Ectodermal cell (in vitro differentiated cells): Measurements from ENCODE around the gene GLRX5.
"Not testable (repeated sequence)": the region's sequence is repeated elsewhere in the genome, so short reads cannot be mapped to it uniquely, and the experiment has no call there.

ENCODE experiments used
- H3K27ac ChIP-seq: 2 replicates; pipeline ENCODE4 v1.7.0; 2013; ENCODE audit warnings: mild to moderate bottlenecking, low read depth, low read length; ENCODE audit not compliant: insufficient read depth, poor library complexity, severe bottlenecking
- H3K27me3 ChIP-seq: 2 replicates; pipeline ENCODE4 v1.7.0; 2013; ENCODE audit warnings: mild to moderate bottlenecking, low read length; ENCODE audit not compliant: insufficient read depth, control insufficient read depth, poor library complexity, severe bottlenecking
- H3K36me3 ChIP-seq: one replicate; pipeline ENCODE4 v1.7.0; 2013; ENCODE audit warnings: low read length; ENCODE audit not compliant: control insufficient read depth, insufficient read depth
- H3K4me1 ChIP-seq: one replicate; pipeline ENCODE4 v1.7.0; 2013; ENCODE audit warnings: low read length; ENCODE audit not compliant: control insufficient read depth, insufficient read depth
- H3K4me3 ChIP-seq: 2 replicates; pipeline ENCODE4 v1.7.0; 2013; ENCODE audit warnings: low read depth, low read length, control low read depth; ENCODE audit not compliant: insufficient read depth
- H3K9me3 ChIP-seq: 2 replicates; pipeline ENCODE4 v1.7.0; 2013; ENCODE audit warnings: mild to moderate bottlenecking, low read length, moderate library complexity; ENCODE audit not compliant: control insufficient read depth
- WGBS, 2 experiments: methylation state at CpG; one replicate each; pipeline ENCODE4 v1.1.7; 2013; ENCODE audit warnings: missing lambda C conversion rate in 2 of 2; 5-methylcytosine and 5-hydroxymethylcytosine counted together

The GLRX5 gene

DNA sequence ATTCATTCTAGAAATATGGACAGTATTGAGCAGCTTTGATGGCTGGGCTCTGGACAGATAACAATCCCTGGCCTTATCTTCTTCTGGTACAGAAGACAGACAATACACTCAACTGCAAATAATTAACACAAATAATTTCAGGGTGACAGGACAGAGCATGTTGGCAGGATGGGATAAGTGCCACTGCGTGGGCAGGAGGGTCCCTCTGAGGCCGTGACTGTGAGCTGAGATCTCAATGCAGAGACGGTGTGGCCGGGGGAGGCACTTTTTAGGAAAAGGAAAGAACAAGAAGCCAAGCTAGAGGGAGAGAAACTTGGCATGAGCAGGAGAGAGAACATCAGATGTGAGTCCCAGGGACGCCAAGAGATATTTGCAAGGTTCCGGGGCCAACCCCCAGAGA, 26.5 kb upstream of the GLRX5 start:
- Histone ChIP-seq H3K27me3 (no peaks in the 10 kb centered on the region), H3K36me3 (no peaks in the 10 kb centered on the region), H3K4me3 (no peak overlapping the region), H3K27ac (no peak overlapping the region), H3K4me1 (no peaks in the 10 kb centered on the region), H3K9me3 (no peaks in the 10 kb centered on the region)
- 91 to 93% methylated on average over 6 of the region's 6 CpGs for WGBS, 2 experiments

DNA sequence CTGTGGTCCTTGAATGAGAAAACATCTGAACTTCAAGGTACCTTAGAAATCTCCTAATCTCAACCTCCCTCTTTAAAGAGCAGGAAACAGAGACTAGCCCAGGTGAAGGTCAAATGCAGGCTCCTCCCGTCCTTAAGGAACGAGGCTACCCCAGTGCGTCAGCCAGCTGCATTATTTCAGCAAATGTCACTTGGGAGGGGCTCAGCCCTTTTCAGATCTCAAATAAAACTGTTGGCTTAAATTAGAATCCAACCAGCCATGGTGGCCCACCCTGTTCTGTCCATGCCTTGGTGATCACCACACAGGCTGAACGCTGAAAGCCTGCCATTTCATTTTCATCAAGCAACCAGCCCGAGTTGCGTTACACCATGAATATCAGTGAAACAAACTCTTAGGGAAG, 25.4 kb upstream of the GLRX5 start:
- no peak overlapping the region for H3K4me3 ChIP-seq
- H3K36me3 ChIP-seq: no peaks in the 10 kb centered on the region
- H3K27me3 ChIP-seq: no peaks in the 10 kb centered on the region
- H3K9me3 ChIP-seq: no peaks in the 10 kb centered on the region
- H3K27ac ChIP-seq: no peak overlapping the region
- 93 to 96% methylated on average over 6 of the region's 6 CpGs for WGBS, 2 experiments
- H3K4me1 ChIP-seq: peaks cover 2% of the 10 kb centered on the region

GRCh38 chr14:95510344-95510743, 24.5 kb upstream of the GLRX5 start:
- H3K9me3 ChIP-seq, H3K36me3 ChIP-seq, H3K4me3 ChIP-seq, H3K27ac ChIP-seq, H3K27me3 ChIP-seq: not testable (repeated sequence)
- peaks cover 11% of the 10 kb centered on the region for H3K4me1 ChIP-seq
- WGBS, 2 experiments: 89 to 90% methylated on average over 9 of the region's 9 CpGs

DNA sequence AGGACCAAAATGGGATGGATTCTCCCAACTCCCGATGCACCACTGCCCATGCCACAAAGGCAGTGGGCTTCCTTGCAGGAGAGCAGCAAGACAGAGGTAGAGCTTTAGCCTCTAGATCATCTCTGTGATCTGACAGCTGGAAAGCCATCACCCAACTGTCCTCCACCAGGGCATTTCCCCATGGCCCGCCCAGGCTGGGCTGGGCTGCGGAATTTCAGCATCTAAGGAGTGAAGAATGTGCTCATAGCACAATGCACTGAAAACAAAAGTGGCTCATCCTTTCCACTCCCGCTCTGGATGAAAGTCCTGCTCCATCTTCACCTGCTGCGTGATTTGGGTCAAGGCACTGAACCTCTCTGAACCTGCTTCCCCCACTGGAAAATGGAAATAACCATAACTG, 24.0 kb upstream of the GLRX5 start:
- peaks cover 10% of the 10 kb centered on the region for H3K27me3 ChIP-seq
- H3K36me3 ChIP-seq: no peaks in the 10 kb centered on the region
- H3K4me3 ChIP-seq: no peak overlapping the region
- peaks cover 15% of the 10 kb centered on the region for H3K4me1 ChIP-seq
- WGBS, 2 experiments: 86 to 89% methylated on average over 5 of the region's 5 CpGs
- H3K9me3 ChIP-seq: no peaks in the 10 kb centered on the region
- no peak overlapping the region for H3K27ac ChIP-seq

DNA sequence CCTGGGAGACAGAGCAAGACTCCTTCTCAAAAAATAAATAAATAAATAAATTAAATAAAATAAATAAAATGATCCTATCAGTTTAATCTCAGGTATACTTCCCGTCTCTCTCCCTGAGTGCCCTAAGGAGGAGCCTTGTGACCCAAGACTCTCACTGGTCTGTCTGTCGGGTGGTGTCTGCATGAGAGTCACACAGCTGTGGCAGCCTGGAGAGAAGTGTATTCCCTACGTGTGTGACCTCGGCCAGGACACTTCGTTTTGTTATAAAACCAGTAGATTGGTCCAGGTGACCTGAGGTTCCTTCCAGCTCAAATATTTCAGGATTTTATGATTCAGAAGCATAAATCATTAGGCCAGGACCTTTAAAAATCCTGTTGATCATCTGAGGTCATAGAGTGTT, 23.2 kb upstream of the GLRX5 start:
- H3K4me1 ChIP-seq: peaks cover 17% of the 10 kb centered on the region
- no peak overlapping the region for H3K27ac ChIP-seq
- peaks cover 19% of the 10 kb centered on the region for H3K27me3 ChIP-seq
- 86 to 93% methylated on average over 5 of the region's 5 CpGs for WGBS, 2 experiments
- no peaks in the 10 kb centered on the region for H3K9me3 ChIP-seq
- no peak overlapping the region for H3K4me3 ChIP-seq
- no peaks in the 10 kb centered on the region for H3K36me3 ChIP-seq

- Histone ChIP-seq H3K4me3 (no peak overlapping the region), H3K36me3 (no peaks in the 10 kb centered on the region), H3K27ac (no peak overlapping the region), H3K9me3 (no peaks in the 10 kb centered on the region), H3K27me3 (peaks cover 35% of the 10 kb centered on the region), H3K4me1 (peaks cover 24% of the 10 kb centered on the region)
- WGBS, 2 experiments: 92 to 94% methylated on average over 6 of the region's 6 CpGs
Observed at GRCh38 chr14:95513291-95513690, 21.6 kb upstream of the GLRX5 start.

GRCh38 chr14:95514131-95515079, 20.4 kb upstream of the GLRX5 start:
- 80 to 82% methylated on average over 18 of the region's 18 CpGs for WGBS, 2 experiments
- Histone ChIP-seq H3K4me3 (no peak overlapping the region), H3K4me1 (peaks cover 24% of the 10 kb centered on the region), H3K27me3 (peaks cover 40% of the 10 kb centered on the region), H3K27ac (no peak overlapping the region), H3K36me3 (no peaks in the 10 kb centered on the region), H3K9me3 (no peaks in the 10 kb centered on the region)

DNA sequence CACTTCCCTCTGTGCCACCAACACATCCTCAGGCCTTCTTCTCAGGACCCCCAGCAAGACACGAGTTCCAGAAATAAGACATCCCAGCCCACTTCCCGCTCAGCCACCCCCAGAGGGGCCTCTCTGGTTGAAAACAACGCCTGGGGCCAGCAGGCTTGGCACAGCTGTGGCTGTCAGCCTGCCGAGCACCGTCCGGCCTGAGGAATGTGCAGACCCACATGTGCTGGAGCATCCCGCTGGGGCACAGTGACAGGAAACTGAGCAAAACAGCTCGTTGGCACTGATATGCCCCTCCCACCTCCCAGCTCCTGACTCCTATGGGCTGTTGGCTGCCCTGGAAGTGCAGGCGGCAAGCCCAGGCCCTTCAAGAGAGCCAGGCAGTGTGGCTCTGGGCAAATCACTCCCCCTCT, 19.8 kb upstream of the GLRX5 start:
- Histone ChIP-seq H3K4me1 (peaks cover 24% of the 10 kb centered on the region), H3K27ac (no peak overlapping the region), H3K4me3 (peak overlapping the region; percentile 47), H3K9me3 (no peaks in the 10 kb centered on the region), H3K36me3 (no peaks in the 10 kb centered on the region), H3K27me3 (peaks cover 43% of the 10 kb centered on the region)
- 19 to 23% methylated on average over 9 of the region's 9 CpGs for WGBS, 2 experiments

DNA sequence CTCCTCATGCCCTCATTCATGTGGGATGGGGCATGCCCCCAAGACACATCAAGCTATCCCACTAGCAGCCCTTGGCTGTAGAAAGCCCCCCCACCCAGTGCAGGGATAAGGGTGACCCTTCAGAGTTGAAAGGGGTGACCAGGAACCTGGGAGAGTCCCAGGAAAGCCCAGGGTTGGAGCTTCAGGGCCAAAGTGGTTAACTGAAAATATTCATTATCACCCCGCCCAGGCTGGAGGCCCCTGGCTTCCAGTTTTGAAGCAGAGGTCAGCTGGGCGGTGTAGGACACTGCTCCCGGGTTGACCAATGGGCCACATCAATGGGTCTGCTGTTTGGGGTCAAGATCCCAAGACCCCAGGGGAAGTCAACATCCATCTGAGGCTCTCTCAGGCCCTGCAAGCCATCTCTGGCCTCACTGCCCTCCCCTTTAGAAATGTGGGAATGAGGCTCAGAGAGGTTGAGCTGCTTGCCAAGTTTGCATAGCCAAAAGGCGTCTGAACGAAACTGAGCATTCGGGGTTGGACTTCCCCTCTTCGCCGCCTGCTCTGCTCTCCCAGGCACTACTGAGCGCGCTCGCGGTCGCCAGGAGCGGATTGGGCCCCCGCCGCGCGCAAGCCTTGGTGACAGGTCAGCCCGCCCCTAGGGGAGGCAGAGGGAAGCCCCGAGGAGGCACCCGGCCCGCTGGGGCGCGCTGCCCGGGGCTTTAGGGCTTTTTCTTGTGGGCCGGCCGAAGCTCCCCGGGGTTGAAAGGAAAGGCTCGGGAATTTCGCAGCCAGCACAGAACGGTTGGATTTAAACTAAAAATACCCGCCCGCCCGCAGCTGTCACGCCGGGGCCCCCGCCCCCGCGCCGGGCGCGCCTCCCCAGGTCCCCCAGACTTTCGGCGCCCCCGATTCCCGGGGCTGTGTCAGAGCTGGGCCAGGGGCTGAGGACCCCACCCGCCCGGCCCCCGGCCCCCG, 19.0 kb upstream of the GLRX5 start:
- Histone ChIP-seq H3K27ac (no peak overlapping the region), H3K36me3 (no peaks in the 10 kb centered on the region), H3K4me1 (peaks cover 24% of the 10 kb centered on the region), H3K9me3 (no peaks in the 10 kb centered on the region), H3K27me3 (peaks cover 44% of the 10 kb centered on the region), H3K4me3 (peak overlapping the region; percentile 47)
- 5% methylated on average over 50 of the region's 50 CpGs for WGBS, 2 experiments
